IMR-90 (cell line): ENCODE data around the gene IGLL5. TPM values are rescaled to one million over a fixed set of nuclear protein-coding genes. Genes with fewer than 3 reads are reported as not detected.
A peak's percentile ranks its signal among the peaks of the same experiment; 100 is the strongest.

Experiments used
- ATAC-seq: fragments of 200-7000 bp; cut with Tn5 transposase; 2 replicates; pipeline ENCODE4 v1.9.1; 2020; ENCODE audit warnings: low read depth, mild to moderate bottlenecking, moderate library complexity
- BruUV-seq: library from RNA; stranded (reverse); fragments of 400-500 nt; replicated peaks from 2 replicates; lab custom pipeline; 2021; lab: Mats Ljungman, UMichigan
- CTCF ChIA-PET: fragments of 300-600 bp; formaldehyde crosslinking; extraction: SDS; loops from one replicate; lab custom pipeline; 2021; ENCODE audit warnings: antibody characterized with exemption; lab: Yijun Ruan, JAX
- POLR2A ChIA-PET: fragments of 300-600 bp; sonication (Branson Sonifier 250); formaldehyde crosslinking; loops from one replicate; lab custom pipeline; 2022; ENCODE audit warnings: antibody characterized with exemption; ENCODE audit not compliant: unreplicated experiment; lab: Charles Lee
- DNase-seq: peaks from one replicate; pipeline ENCODE4 v3.0.0; 2013
- H2AFZ ChIP-seq: replicated peaks from 2 replicates; pipeline ENCODE3; 2013; ENCODE audit warnings: low read length, mild to moderate bottlenecking; ENCODE audit not compliant: poor library complexity
- H2AK5ac ChIP-seq: 2 replicates; pipeline ENCODE4 v1.6.1; 2013; ENCODE audit warnings: low read depth, low read length, inconsistent platforms
- H2AK9ac ChIP-seq: replicated peaks from 2 replicates; pipeline ENCODE3; 2013; ENCODE audit warnings: mild to moderate bottlenecking, low read depth, low read length, moderate library complexity; ENCODE audit not compliant: poor library complexity
- H2BK120ac ChIP-seq: 2 replicates; pipeline ENCODE4 v1.6.1; 2013; ENCODE audit warnings: low read depth, low read length, inconsistent platforms
- H2BK15ac ChIP-seq: 3 replicates; pipeline ENCODE4 v1.6.1; 2013; ENCODE audit warnings: low read depth, low read length, inconsistent platforms
- H2BK20ac ChIP-seq: 2 replicates; pipeline ENCODE4 v1.6.1; 2013; ENCODE audit warnings: low read depth, mild to moderate bottlenecking, inconsistent platforms, low read length, moderate library complexity
- H2BK5ac ChIP-seq: 2 replicates; pipeline ENCODE4 v1.6.1; 2013; ENCODE audit warnings: mild to moderate bottlenecking, low read depth, low read length, inconsistent platforms; ENCODE audit not compliant: poor library complexity, severe bottlenecking
- H3K14ac ChIP-seq: replicated peaks from 2 replicates; pipeline ENCODE4 v1.6.1; 2013; ENCODE audit warnings: low read depth, low read length, inconsistent platforms
- H3K18ac ChIP-seq: 2 replicates; pipeline ENCODE4 v1.6.1; 2013; ENCODE audit warnings: low read depth, low read length, control low read depth
- H3K23ac ChIP-seq: 2 replicates; pipeline ENCODE4 v1.6.1; 2013; ENCODE audit warnings: low read depth, low read length, inconsistent platforms
- H3K27ac ChIP-seq: 2 replicates; pipeline ENCODE4 v1.5.1; 2013; ENCODE audit warnings: mild to moderate bottlenecking, control low read depth, low read length; ENCODE audit not compliant: insufficient read depth
- H3K27me3 ChIP-seq: 2 replicates; pipeline ENCODE4 v1.6.1; 2013; ENCODE audit warnings: low read length; ENCODE audit not compliant: control insufficient read depth, insufficient read depth
- H3K36me3 ChIP-seq: 2 replicates; pipeline ENCODE4 v1.6.1; 2013; ENCODE audit warnings: low read length, mixed read lengths; ENCODE audit not compliant: control insufficient read depth, insufficient read depth
- H3K4ac ChIP-seq: 2 replicates; pipeline ENCODE4 v1.6.1; 2013; ENCODE audit warnings: low read depth, low read length, inconsistent platforms
- H3K4me1 ChIP-seq: 2 replicates; pipeline ENCODE4 v1.6.1; 2013; ENCODE audit warnings: low read length, mixed read lengths; ENCODE audit not compliant: control insufficient read depth, insufficient read depth
- H3K4me2 ChIP-seq: 2 replicates; pipeline ENCODE4 v1.6.1; 2013; ENCODE audit warnings: low read depth, mild to moderate bottlenecking, control low read depth, low read length, moderate library complexity
- H3K4me3 ChIP-seq: 2 replicates; pipeline ENCODE4 v1.5.1; 2013; ENCODE audit warnings: low read depth, mild to moderate bottlenecking, control low read depth, low read length, moderate library complexity; ENCODE audit not compliant: insufficient read depth
- H3K56ac ChIP-seq: 2 replicates; pipeline ENCODE4 v1.6.1; 2013; ENCODE audit warnings: low read length, inconsistent platforms; ENCODE audit not compliant: insufficient read depth; ENCODE audit errors: extremely low read depth
- H3K79me1 ChIP-seq, 2 experiments: 2 replicates each; pipeline ENCODE4 v1.6.1; 2013; ENCODE audit warnings: low read length in 2 of 2, inconsistent platforms in 1 of 2, low read depth in 1 of 2
- H3K9ac ChIP-seq: 2 replicates; pipeline ENCODE4 v1.6.1; 2013; ENCODE audit warnings: low read depth, low read length, control low read depth
- H3K9me1 ChIP-seq: 2 replicates; pipeline ENCODE4 v1.6.1; 2013; ENCODE audit warnings: low read length, inconsistent platforms; ENCODE audit not compliant: insufficient read depth
- H3K9me3 ChIP-seq: 2 replicates; pipeline ENCODE4 v1.6.1; 2013; ENCODE audit warnings: low read length; ENCODE audit not compliant: control insufficient read depth, insufficient read depth
- H4K20me1 ChIP-seq: 2 replicates; pipeline ENCODE4 v1.6.1; 2013; ENCODE audit warnings: low read length, inconsistent platforms; ENCODE audit not compliant: insufficient read depth
- H4K5ac ChIP-seq: 2 replicates; pipeline ENCODE4 v1.6.1; 2013; ENCODE audit warnings: mild to moderate bottlenecking, low read depth, low read length, control low read depth
- H4K8ac ChIP-seq, 2 experiments: 2 replicates each; pipeline ENCODE4 v1.6.1; 2013; ENCODE audit warnings: low read depth in 2 of 2, low read length in 2 of 2, control low read depth in 1 of 2, inconsistent platforms in 1 of 2
- H4K91ac ChIP-seq: 2 replicates; pipeline ENCODE4 v1.6.1; 2013; ENCODE audit warnings: low read depth, low read length, inconsistent platforms; ENCODE audit not compliant: insufficient read depth
- BHLHE40 ChIP-seq: fragments of 150-350 bp; IDR thresholded peaks from 2 replicates; pipeline ENCODE4 v1.6.1; 2016; ENCODE audit warnings: mild to moderate bottlenecking, low read depth, low read length
- CHD1 ChIP-seq: IDR thresholded peaks from 2 replicates; pipeline ENCODE4 v1.6.1; 2012; ENCODE audit warnings: low read depth, low read length, improper control_type of control experiment
- FOS ChIP-seq: fragments of 150-350 bp; IDR thresholded peaks from 2 replicates; pipeline ENCODE4 v1.6.1; 2016; ENCODE audit warnings: low read depth, low read length
- MAFK ChIP-seq: IDR thresholded peaks from 2 replicates; pipeline ENCODE4 v1.6.1; 2012; ENCODE audit warnings: low read depth, low read length, improper control_type of control experiment
- MXI1 ChIP-seq: IDR thresholded peaks from 2 replicates; pipeline ENCODE4 v1.6.1; 2012; ENCODE audit warnings: low read depth, mild to moderate bottlenecking, low read length, moderate library complexity, borderline replicate concordance
- POLR2A ChIP-seq: IDR thresholded peaks from 2 replicates; pipeline ENCODE4 v1.6.1; 2012; ENCODE audit warnings: mild to moderate bottlenecking, low read depth, low read length
- RAD21 ChIP-seq: IDR thresholded peaks from 2 replicates; pipeline ENCODE4 v1.6.1; 2012; ENCODE audit warnings: low read length, improper control_type of control experiment
- WGBS, 2 experiments: methylation state at CpG; one replicate each; pipeline versions ENCODE4 v1.1.5 to v1.1.7; 2013; ENCODE audit warnings: missing lambda C conversion rate in 2 of 2; ENCODE audit not compliant: insufficient read length in 1 of 2; ENCODE audit errors: extremely low coverage in 2 of 2; 5-methylcytosine and 5-hydroxymethylcytosine counted together
- dilution Hi-C: fragments of 300-500 bp; cut with HindIII; formaldehyde crosslinking; loops from one replicate; pipeline ENCODE4 v1.14.3; 2018; ENCODE audit warnings: low sequenced_read_pairs; ENCODE audit not compliant: unreplicated experiment
- in situ Hi-C: fragments of 300-500 bp; cut with MboI; formaldehyde crosslinking; loops from 3 replicates; pipeline ENCODE4 v1.14.3; 2019; ENCODE audit warnings: low sequenced_read_pairs, inconsistent platforms, mixed read lengths
- intact Hi-C: fragments of 100-400 bp; cut with micrococcal nuclease; formaldehyde crosslinking; loops from 2 replicates; pipeline ENCODE4 v1.10.0; 2022
- polyA plus RNA-seq, 3 experiments: library from polyadenylated mRNA; depleted of rRNA; stranded (reverse); fragments of >200 nt; gene quantifications; 2 replicates each; pipeline ENCODE4 v1.2.3, GENCODE V29; 2012; ENCODE audit warnings: low replicate concordance in 1 of 3
- total RNA-seq: library from RNA; depleted of rRNA; stranded (reverse); fragments of >200 nt; gene quantifications from 2 replicates; pipeline ENCODE4 v1.2.3, GENCODE V29; 2012
- TF ChIP-seq, protein P1 (sequence below): fragments of 150-350 bp; IDR thresholded peaks from 2 replicates; pipeline ENCODE4 v1.6.1; 2017; ENCODE audit warnings: mild to moderate bottlenecking, antibody characterized with exemption, low read length, low read depth
- TF ChIP-seq, protein P2 (sequence below): conservative IDR thresholded peaks from 2 replicates; pipeline ENCODE4 v1.5.1; 2012; ENCODE audit warnings: mild to moderate bottlenecking, low read depth, low read length, improper control_type of control experiment
- TF ChIP-seq, protein P3 (sequence below): fragments of 150-350 bp; IDR thresholded peaks from 2 replicates; pipeline ENCODE4 v1.6.1; 2016; ENCODE audit warnings: low read depth, mild to moderate bottlenecking, low read length, moderate library complexity, borderline replicate concordance

Gene IGLL5
- total and polyA plus RNA-seq, 2 of the 4 experiments (the other 2 are of a cell fraction), result not detected

DNA sequence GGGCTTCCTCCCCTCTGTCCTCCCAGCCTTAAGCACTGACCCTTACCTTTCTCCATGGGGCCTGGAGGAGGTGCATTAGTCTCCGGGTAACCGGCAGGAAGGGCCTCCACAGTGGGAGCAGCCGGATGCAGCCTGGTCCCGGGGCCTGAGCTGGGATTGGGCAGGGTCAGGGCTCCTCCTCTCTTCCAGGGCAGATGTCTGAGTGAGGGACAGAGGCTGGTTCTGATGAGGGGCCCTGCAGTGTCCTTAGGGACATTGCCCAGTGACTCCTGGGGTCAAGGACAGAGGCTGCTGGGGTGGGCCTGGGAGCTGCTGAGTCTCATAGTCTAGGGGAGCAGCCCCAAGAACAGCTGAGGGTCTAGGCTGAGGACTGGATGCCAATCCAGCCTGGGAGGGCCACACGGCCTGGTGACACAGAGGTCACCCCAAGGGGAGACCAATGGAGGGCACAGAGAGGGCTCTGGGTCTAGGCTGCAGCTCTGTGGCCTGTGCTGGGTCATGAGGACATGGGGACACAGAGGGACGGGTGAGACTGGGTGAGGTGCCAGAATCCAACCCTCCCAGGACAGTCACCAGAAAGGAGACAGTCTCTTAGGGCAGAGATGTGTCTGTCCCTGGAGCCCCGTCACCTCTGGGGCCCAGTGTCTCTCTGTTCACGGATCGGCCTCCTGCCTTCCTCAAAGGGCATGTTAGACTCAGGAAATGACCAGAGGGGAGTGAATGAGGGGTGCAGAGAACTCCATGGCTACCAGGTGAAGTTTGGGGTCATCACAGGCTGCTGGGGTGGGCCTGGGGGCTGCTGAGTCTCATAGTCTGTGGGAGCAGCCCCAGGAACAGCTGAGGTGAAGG is 6.5 kb downstream of the IGLL5 start:
- in situ Hi-C loops (no loop called here), intact Hi-C loops (no loop called here), dilution Hi-C loops (no loop called here)
- Histone ChIP-seq H3K36me3 (no peaks in the 10 kb centered on the region), H3K9me1 (no peaks in the 10 kb centered on the region), H3K79me1 (no peaks in the 10 kb centered on the region), H2AK5ac (no peak overlapping the region), H2BK120ac (no peak overlapping the region), H3K4me3 (no peak overlapping the region), H3K27me3 (peaks cover 11% of the 10 kb centered on the region), H2AFZ (peak overlapping the region; percentile 2), H4K91ac (no peak overlapping the region), H3K27ac (no peak overlapping the region), H2AK9ac (no peak overlapping the region), H3K18ac (no peak overlapping the region), H2BK15ac (no peak overlapping the region), H3K4me1 (no peaks in the 10 kb centered on the region), H3K9ac (no peak overlapping the region), H4K20me1 (no peaks in the 10 kb centered on the region), H3K9me3 (no peaks in the 10 kb centered on the region), H2BK5ac (no peak overlapping the region), H3K4me2 (no peak overlapping the region), H2BK20ac (no peak overlapping the region), H4K8ac (no peak overlapping the region), H3K14ac (no peak overlapping the region), H4K5ac (no peak overlapping the region), H3K23ac (no peak overlapping the region), H3K4ac (no peak overlapping the region), H3K56ac (no peak overlapping the region)
- TF ChIP-seq MXI1, result no peak
- TF ChIP-seq, protein P1, sequence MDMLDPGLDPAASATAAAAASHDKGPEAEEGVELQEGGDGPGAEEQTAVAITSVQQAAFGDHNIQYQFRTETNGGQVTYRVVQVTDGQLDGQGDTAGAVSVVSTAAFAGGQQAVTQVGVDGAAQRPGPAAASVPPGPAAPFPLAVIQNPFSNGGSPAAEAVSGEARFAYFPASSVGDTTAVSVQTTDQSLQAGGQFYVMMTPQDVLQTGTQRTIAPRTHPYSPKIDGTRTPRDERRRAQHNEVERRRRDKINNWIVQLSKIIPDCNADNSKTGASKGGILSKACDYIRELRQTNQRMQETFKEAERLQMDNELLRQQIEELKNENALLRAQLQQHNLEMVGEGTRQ, result no peak
- TF ChIP-seq MAFK, result no peak
- no peak for TF ChIP-seq FOS
- no peak for TF ChIP-seq CHD1
- no peak for TF ChIP-seq BHLHE40
- TF ChIP-seq, protein P2, sequence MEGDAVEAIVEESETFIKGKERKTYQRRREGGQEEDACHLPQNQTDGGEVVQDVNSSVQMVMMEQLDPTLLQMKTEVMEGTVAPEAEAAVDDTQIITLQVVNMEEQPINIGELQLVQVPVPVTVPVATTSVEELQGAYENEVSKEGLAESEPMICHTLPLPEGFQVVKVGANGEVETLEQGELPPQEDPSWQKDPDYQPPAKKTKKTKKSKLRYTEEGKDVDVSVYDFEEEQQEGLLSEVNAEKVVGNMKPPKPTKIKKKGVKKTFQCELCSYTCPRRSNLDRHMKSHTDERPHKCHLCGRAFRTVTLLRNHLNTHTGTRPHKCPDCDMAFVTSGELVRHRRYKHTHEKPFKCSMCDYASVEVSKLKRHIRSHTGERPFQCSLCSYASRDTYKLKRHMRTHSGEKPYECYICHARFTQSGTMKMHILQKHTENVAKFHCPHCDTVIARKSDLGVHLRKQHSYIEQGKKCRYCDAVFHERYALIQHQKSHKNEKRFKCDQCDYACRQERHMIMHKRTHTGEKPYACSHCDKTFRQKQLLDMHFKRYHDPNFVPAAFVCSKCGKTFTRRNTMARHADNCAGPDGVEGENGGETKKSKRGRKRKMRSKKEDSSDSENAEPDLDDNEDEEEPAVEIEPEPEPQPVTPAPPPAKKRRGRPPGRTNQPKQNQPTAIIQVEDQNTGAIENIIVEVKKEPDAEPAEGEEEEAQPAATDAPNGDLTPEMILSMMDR, result no peak
- TF ChIP-seq POLR2A, result no peak
- TF ChIP-seq, protein P3, sequence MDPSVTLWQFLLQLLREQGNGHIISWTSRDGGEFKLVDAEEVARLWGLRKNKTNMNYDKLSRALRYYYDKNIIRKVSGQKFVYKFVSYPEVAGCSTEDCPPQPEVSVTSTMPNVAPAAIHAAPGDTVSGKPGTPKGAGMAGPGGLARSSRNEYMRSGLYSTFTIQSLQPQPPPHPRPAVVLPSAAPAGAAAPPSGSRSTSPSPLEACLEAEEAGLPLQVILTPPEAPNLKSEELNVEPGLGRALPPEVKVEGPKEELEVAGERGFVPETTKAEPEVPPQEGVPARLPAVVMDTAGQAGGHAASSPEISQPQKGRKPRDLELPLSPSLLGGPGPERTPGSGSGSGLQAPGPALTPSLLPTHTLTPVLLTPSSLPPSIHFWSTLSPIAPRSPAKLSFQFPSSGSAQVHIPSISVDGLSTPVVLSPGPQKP, result no peak
- TF ChIP-seq RAD21, result no peak
- no peak for DNase-seq
- CTCF ChIA-PET, result no interaction called here
- no TSS peak for BruUV-seq
- ATAC-seq, result no peak
- POLR2A ChIA-PET, result no interaction called here
- 39% methylated on average over 4 of the region's 9 CpGs; no CpG with 5 or more reads in 1 of the 2 experiments for WGBS, 2 experiments
